Measurements from ENCODE around the gene CD9. TPM values are rescaled to one million over a fixed set of nuclear protein-coding genes. Genes with fewer than 3 reads are reported as not detected.

The CD9 gene
- polyA plus RNA-seq, 4 donors = 46.2 to 296 (median 139) TPM

DNA sequence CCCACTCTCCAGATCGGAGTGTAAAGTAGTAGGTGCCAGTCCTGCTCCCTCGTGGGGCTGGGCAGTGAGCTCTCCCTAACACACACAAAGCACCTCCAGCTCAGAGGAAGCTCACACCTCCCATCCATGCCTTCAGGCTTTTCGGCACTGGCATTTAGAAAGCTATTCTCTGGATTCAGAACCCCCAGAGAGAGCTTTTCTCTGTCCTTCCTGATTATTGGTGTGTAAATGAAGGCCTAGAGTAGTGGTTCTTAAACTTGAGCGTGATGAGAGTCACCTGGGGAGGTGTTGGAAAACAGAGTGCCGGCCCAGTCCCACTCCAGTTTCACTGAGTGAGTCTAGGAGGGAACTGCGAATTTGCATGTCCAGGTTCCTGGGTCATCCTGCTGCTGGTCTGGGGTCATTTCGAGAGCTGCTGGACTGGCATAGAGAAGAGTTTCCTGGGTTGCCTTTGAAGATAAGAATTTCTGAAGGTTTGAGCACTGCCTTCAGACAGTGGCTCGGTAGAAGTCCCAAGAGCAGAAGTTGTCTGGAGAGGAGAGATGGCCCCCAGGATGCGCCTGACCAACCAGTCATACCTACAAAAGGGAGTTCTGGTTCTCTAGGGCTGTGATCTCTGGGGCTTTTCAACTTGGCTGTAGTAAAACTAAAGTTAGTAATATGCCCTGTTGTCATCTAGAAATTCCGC is 15.1 kb downstream of the CD9 start:
- no peak for DNase-seq
- Histone ChIP-seq H3K27ac (ENCODE audit: low read depth in 1 of 3, low read length in 2 of 3) (peak overlapping the region in 2 of 3 donors; percentile 60 to 81), H3K9me3 (ENCODE audit: control insufficient read depth in 2 of 2, insufficient read depth in 1 of 2, low read depth in 1 of 2, low read length in 1 of 2) (no peaks in the 10 kb centered on the region), H3K4me3 (ENCODE audit: low read depth in 1 of 3, low read length in 3 of 3) (no peak overlapping the region), H3K27me3 (ENCODE audit: control insufficient read depth in 3 of 3, insufficient read depth in 3 of 3, low read length in 3 of 3) (no peaks in the 10 kb centered on the region), H3K36me3 (ENCODE audit: control insufficient read depth in 3 of 3, insufficient read depth in 2 of 3, low read depth in 1 of 3, low read length in 3 of 3) (peaks cover 0 to 60% (median 0%) of the 10 kb centered on the region in 3 donors), H3K4me1 (ENCODE audit: control insufficient read depth in 3 of 3, insufficient read depth in 2 of 3, low read depth in 1 of 3, low read length in 2 of 3) (peaks cover 4 to 43% (median 11%) of the 10 kb centered on the region in 3 donors)
- WGBS, 3 donors = 65 to 74% (median 67%) methylated on average over 10 of the region's 10 CpGs
- no peak for FAIRE-seq

DNA sequence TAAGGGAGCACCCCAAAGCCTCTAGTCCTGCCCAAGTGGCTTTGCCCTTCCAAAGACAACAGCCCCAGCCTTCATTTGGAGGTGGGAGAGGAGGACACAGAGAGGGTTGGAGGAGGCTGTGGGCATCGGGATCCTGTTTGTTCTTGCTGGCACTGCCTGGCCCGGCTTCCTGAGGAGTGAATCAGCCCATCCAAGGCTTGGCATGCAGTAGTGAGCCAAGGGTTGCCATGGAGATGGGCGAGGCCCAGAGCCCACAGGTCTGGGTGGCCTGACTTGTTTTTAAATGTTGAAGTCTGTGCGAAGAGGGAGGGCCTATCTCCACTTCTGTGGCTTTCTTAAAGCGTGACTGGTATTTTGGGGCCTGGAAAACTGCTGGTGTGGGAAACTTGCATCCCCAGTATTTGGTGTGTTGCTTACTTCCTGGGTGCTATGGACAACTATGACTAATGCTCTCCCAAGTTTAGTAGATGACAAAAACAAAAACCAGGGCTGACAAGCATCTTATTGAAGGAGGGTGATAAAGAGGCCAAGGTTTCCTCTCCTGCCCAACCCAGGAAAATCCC is 15.8 kb downstream of the CD9 start:
- Histone ChIP-seq H3K27ac (ENCODE audit: low read depth in 1 of 3, low read length in 2 of 3) (peak overlapping the region; percentile 27 to 81 (median 60)), H3K9me3 (ENCODE audit: control insufficient read depth in 2 of 2, insufficient read depth in 1 of 2, low read depth in 1 of 2, low read length in 1 of 2) (no peaks in the 10 kb centered on the region), H3K4me3 (ENCODE audit: low read depth in 1 of 3, low read length in 3 of 3) (no peak overlapping the region), H3K27me3 (ENCODE audit: control insufficient read depth in 3 of 3, insufficient read depth in 3 of 3, low read length in 3 of 3) (no peaks in the 10 kb centered on the region), H3K36me3 (ENCODE audit: control insufficient read depth in 3 of 3, insufficient read depth in 2 of 3, low read depth in 1 of 3, low read length in 3 of 3) (peaks cover 0 to 59% (median 0%) of the 10 kb centered on the region in 3 donors), H3K4me1 (ENCODE audit: control insufficient read depth in 3 of 3, insufficient read depth in 2 of 3, low read depth in 1 of 3, low read length in 2 of 3) (peaks cover 2 to 40% (median 11%) of the 10 kb centered on the region in 3 donors)
- FAIRE-seq (no peak), DNase-seq (peak; percentile 63 to 79)
- WGBS, 3 donors = 11 to 40% (median 26%) methylated on average over 5 of the region's 5 CpGs

DNA sequence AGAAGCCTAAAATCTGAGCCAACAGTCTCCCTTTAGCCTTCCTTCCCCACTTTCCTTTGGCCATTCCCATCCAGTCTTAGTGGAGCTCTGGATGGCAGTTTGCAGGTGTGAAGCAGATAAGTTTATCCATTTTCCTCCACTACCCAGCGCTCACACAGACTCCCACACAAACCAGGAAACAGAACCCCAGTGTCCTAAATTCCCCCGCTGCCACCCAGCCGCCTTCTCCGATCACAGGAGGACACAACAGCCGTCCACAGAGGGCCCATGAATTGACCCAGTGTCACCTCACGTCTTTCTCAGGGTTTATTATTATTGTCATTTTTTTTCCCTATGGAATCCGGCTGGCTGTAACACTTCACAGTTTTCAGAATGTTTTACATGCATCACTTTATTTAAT is 16.4 kb downstream of the CD9 start:
- Histone ChIP-seq H3K9me3 (ENCODE audit: control insufficient read depth in 2 of 2, insufficient read depth in 1 of 2, low read depth in 1 of 2, low read length in 1 of 2) (no peaks in the 10 kb centered on the region), H3K4me3 (ENCODE audit: low read depth in 1 of 3, low read length in 3 of 3) (no peak overlapping the region), H3K27me3 (ENCODE audit: control insufficient read depth in 3 of 3, insufficient read depth in 3 of 3, low read length in 3 of 3) (no peaks in the 10 kb centered on the region), H3K27ac (ENCODE audit: low read depth in 1 of 3, low read length in 2 of 3) (peak overlapping the region; percentile 27 to 81 (median 60)), H3K4me1 (ENCODE audit: control insufficient read depth in 3 of 3, insufficient read depth in 2 of 3, low read depth in 1 of 3, low read length in 2 of 3) (peaks cover 2 to 46% (median 11%) of the 10 kb centered on the region in 3 donors), H3K36me3 (ENCODE audit: control insufficient read depth in 3 of 3, insufficient read depth in 2 of 3, low read depth in 1 of 3, low read length in 3 of 3) (peaks cover 0 to 60% (median 0%) of the 10 kb centered on the region in 3 donors)
- no peak for FAIRE-seq
- DNase-seq = no peak
- WGBS, 3 donors = 20 to 63% (median 40%) methylated on average over 7 of the region's 7 CpGs

DNA sequence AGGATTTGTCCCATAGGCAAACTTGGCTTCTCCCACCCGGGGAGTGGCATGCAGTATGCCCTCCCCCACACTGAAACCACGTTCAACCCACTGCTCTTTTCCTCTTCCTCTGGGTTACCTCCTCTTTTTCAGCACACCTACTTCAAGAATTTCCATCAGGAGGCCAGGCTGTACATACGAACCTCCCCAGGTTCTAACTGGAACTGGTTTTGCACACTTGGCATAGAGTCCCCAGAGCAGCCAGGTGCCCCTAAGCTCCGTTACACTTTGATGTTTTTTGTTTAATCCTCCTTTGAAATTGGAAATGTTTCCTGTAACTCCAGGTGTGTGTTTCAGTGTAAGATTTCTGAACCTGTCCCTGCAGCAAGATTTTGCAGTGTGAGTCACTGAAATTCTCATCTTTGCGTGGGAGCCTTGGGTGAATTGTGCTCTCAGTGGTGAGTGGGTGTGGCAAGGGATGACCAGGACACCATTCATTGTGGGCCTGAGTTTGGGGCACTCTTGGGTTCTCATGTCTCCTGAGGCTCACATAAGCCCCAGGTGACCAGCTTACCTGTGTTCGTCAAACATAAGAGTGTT is 18.2 kb downstream of the CD9 start:
- 40 to 51% (median 50%) methylated on average over 6 of the region's 6 CpGs for WGBS, 3 donors
- H3K9me3 ChIP-seq (ENCODE audit: control insufficient read depth in 2 of 2, insufficient read depth in 1 of 2, low read depth in 1 of 2, low read length in 1 of 2) = no peaks in the 10 kb centered on the region
- H3K27me3 ChIP-seq (ENCODE audit: control insufficient read depth in 3 of 3, insufficient read depth in 3 of 3, low read length in 3 of 3) = no peaks in the 10 kb centered on the region
- FAIRE-seq (no peak), DNase-seq (no peak)
- H3K4me1 ChIP-seq (ENCODE audit: control insufficient read depth in 3 of 3, insufficient read depth in 2 of 3, low read depth in 1 of 3, low read length in 2 of 3) = peaks cover 4 to 51% (median 12%) of the 10 kb centered on the region in 3 donors
- no peak overlapping the region for H3K4me3 ChIP-seq (ENCODE audit: low read depth in 1 of 3, low read length in 3 of 3)
- H3K27ac ChIP-seq (ENCODE audit: low read depth in 1 of 3, low read length in 2 of 3) = no peak overlapping the region
- peaks cover 0 to 56% (median 0%) of the 10 kb centered on the region in 3 donors for H3K36me3 ChIP-seq (ENCODE audit: control insufficient read depth in 3 of 3, insufficient read depth in 2 of 3, low read depth in 1 of 3, low read length in 3 of 3)

DNA sequence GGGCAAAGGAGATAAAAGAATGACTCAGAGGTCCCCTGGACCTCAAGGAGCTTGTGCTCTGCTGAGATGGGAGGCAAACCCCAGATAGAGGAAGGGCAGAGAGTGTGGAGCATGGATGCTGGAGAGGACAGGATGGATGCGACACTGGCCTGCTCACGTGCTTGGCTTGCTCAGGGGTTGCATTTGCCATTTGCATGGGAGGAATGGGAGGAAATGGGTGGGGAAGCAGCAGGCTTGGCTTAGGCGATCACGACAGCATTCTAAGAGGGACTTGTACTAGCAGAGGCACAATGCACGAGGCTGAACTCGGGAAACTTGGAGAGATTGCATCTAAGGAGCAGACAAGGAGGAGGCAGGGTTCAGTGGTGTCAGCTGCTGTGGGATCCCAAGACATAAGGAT is 19.8 kb downstream of the CD9 start:
- 78 to 92% (median 90%) methylated on average over 6 of the region's 6 CpGs for WGBS, 3 donors
- H3K4me3 ChIP-seq (ENCODE audit: low read depth in 1 of 3, low read length in 3 of 3) = no peak overlapping the region
- H3K4me1 ChIP-seq (ENCODE audit: control insufficient read depth in 3 of 3, insufficient read depth in 2 of 3, low read depth in 1 of 3, low read length in 2 of 3) = peaks cover 4 to 61% (median 7%) of the 10 kb centered on the region in 3 donors
- no peaks in the 10 kb centered on the region for H3K27me3 ChIP-seq (ENCODE audit: control insufficient read depth in 3 of 3, insufficient read depth in 3 of 3, low read length in 3 of 3)
- H3K27ac ChIP-seq (ENCODE audit: low read depth in 1 of 3, low read length in 2 of 3) = peak overlapping the region in 1 of 3 donors; percentile 22
- no peak for FAIRE-seq
- peaks cover 0 to 58% (median 0%) of the 10 kb centered on the region in 3 donors for H3K36me3 ChIP-seq (ENCODE audit: control insufficient read depth in 3 of 3, insufficient read depth in 2 of 3, low read depth in 1 of 3, low read length in 3 of 3)
- no peak for DNase-seq
- no peaks in the 10 kb centered on the region for H3K9me3 ChIP-seq (ENCODE audit: control insufficient read depth in 2 of 2, insufficient read depth in 1 of 2, low read depth in 1 of 2, low read length in 1 of 2)

DNA sequence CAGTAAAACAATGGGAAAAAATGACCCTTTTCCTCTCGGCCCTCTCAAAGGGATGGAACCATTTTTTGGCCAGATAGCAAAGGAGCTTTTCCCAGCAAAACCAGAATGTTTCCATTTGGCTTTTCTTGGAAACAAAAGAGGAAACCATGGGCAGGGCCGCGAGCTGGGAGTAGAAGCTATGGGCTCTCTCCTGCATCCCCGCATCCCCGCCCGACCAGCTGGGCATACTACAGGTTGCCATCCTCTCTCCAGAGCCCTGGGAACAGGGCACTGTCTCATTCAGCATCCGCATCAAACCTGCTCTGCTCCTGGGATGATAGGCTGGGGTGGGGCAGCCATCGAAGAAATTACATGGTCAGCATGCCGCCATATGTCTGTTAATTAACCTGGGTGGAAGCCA is 20.9 kb downstream of the CD9 start:
- H3K9me3 ChIP-seq (ENCODE audit: control insufficient read depth in 2 of 2, insufficient read depth in 1 of 2, low read depth in 1 of 2, low read length in 1 of 2) = no peaks in the 10 kb centered on the region
- peaks cover 6 to 62% (median 6%) of the 10 kb centered on the region in 3 donors for H3K4me1 ChIP-seq (ENCODE audit: control insufficient read depth in 3 of 3, insufficient read depth in 2 of 3, low read depth in 1 of 3, low read length in 2 of 3)
- peak overlapping the region in 1 of 3 donors; percentile 2 for H3K27ac ChIP-seq (ENCODE audit: low read depth in 1 of 3, low read length in 2 of 3)
- WGBS, 3 donors = 83 to 89% (median 88%) methylated on average over 9 of the region's 9 CpGs
- H3K4me3 ChIP-seq (ENCODE audit: low read depth in 1 of 3, low read length in 3 of 3) = no peak overlapping the region
- no peaks in the 10 kb centered on the region for H3K27me3 ChIP-seq (ENCODE audit: control insufficient read depth in 3 of 3, insufficient read depth in 3 of 3, low read length in 3 of 3)
- FAIRE-seq = no peak
- no peak for DNase-seq
- H3K36me3 ChIP-seq (ENCODE audit: control insufficient read depth in 3 of 3, insufficient read depth in 2 of 3, low read depth in 1 of 3, low read length in 3 of 3) = peaks cover 0 to 61% (median 0%) of the 10 kb centered on the region in 3 donors

DNA sequence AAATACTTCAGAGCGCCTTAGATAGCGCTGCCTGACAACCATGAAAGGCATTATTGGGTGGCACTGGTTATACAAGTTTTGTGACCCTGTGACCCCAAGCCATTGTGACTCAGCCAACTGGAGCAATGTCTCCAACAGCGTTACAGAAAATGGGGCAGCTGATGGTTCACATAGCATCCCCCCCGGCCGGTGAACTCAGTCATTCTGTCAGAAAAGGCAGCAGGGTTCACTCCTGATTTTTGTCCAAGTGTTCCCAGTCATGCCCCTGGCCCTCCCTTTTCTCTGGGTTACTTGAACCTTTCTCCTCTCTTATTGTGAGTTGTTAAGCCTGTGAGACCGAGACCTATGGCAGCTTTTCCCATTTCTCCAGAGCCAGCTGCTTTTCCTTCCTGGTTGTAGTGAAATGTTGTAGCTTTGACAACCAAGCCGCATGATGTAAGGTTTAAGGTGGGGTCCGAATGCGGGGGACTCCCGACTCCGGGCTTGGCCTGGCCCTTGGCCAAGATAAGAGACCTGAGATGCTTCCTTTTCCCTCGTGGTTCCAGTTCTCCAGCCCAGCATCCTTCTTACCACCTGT is 22.0 kb downstream of the CD9 start:
- DNase-seq (peak; percentile 57 to 63), FAIRE-seq (no peak)
- H3K27me3 ChIP-seq (ENCODE audit: control insufficient read depth in 3 of 3, insufficient read depth in 3 of 3, low read length in 3 of 3) = no peaks in the 10 kb centered on the region
- 27 to 52% (median 46%) methylated on average over 12 of the region's 12 CpGs for WGBS, 3 donors
- no peak overlapping the region for H3K4me3 ChIP-seq (ENCODE audit: low read depth in 1 of 3, low read length in 3 of 3)
- H3K4me1 ChIP-seq (ENCODE audit: control insufficient read depth in 3 of 3, insufficient read depth in 2 of 3, low read depth in 1 of 3, low read length in 2 of 3) = peaks cover 4 to 63% (median 8%) of the 10 kb centered on the region in 3 donors
- no peaks in the 10 kb centered on the region for H3K9me3 ChIP-seq (ENCODE audit: control insufficient read depth in 2 of 2, insufficient read depth in 1 of 2, low read depth in 1 of 2, low read length in 1 of 2)
- peak overlapping the region in 2 of 3 donors; percentile 59 to 78 for H3K27ac ChIP-seq (ENCODE audit: low read depth in 1 of 3, low read length in 2 of 3)
- H3K36me3 ChIP-seq (ENCODE audit: control insufficient read depth in 3 of 3, insufficient read depth in 2 of 3, low read depth in 1 of 3, low read length in 3 of 3) = peaks cover 0 to 65% (median 0%) of the 10 kb centered on the region in 3 donors

DNA sequence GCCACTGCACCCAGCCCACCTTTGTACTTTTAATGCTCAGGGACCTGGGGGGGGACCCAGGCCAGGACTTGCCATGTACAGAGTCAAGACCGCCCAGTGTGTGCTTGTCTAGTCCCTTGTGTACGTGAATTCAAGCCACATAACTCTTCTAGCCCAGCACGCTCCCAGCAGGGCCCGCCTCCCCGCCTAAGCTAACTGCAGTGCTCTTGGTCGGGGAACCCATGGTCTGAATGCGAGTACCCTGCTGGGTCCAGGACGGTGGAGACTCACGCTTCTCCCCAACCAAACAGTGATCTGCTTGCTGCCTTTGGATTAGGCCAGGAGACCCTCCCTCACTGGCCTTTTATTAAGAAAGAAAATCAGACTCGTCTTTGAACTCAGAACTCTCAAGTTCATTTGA is 23.3 kb downstream of the CD9 start:
- H3K27ac ChIP-seq (ENCODE audit: low read depth in 1 of 3, low read length in 2 of 3) = peak overlapping the region in 2 of 3 donors; percentile 26 to 89
- peaks cover 0 to 66% (median 0%) of the 10 kb centered on the region in 3 donors for H3K36me3 ChIP-seq (ENCODE audit: control insufficient read depth in 3 of 3, insufficient read depth in 2 of 3, low read depth in 1 of 3, low read length in 3 of 3)
- 87 to 91% (median 88%) methylated on average over 10 of the region's 10 CpGs for WGBS, 3 donors
- FAIRE-seq = no peak
- H3K4me3 ChIP-seq (ENCODE audit: low read depth in 1 of 3, low read length in 3 of 3) = no peak overlapping the region
- H3K27me3 ChIP-seq (ENCODE audit: control insufficient read depth in 3 of 3, insufficient read depth in 3 of 3, low read length in 3 of 3) = no peaks in the 10 kb centered on the region
- no peak for DNase-seq
- no peaks in the 10 kb centered on the region for H3K9me3 ChIP-seq (ENCODE audit: control insufficient read depth in 2 of 2, insufficient read depth in 1 of 2, low read depth in 1 of 2, low read length in 1 of 2)
- peaks cover 5 to 77% (median 14%) of the 10 kb centered on the region in 3 donors for H3K4me1 ChIP-seq (ENCODE audit: control insufficient read depth in 3 of 3, insufficient read depth in 2 of 3, low read depth in 1 of 3, low read length in 2 of 3)

Data from small intestine (tissue), 7 donors.